H4 (cell line): ENCODE measurements around the gene RBMS2. TPM values are rescaled to one million over a fixed set of nuclear protein-coding genes. Genes with fewer than 3 reads are reported as not detected.
"Not testable (repeated sequence)": the region's sequence is repeated elsewhere in the genome, so short reads cannot be mapped to it uniquely, and the experiment has no call there.

Experiments
- DNase-seq: peaks from one replicate; pipeline ENCODE4 v3.0.0-alpha.2; 2015; ENCODE audit warnings: low spot score
- total RNA-seq: library from RNA; depleted of rRNA; stranded (reverse); fragments of >200 nt; shearing (Covaris generic); gene quantifications from 2 replicates; pipeline ENCODE4 v1.2.3, GENCODE V29; 2014

RBMS2 gene
- total RNA-seq, 1 experiment from 2014 or later, result 11.6 TPM

DNA sequence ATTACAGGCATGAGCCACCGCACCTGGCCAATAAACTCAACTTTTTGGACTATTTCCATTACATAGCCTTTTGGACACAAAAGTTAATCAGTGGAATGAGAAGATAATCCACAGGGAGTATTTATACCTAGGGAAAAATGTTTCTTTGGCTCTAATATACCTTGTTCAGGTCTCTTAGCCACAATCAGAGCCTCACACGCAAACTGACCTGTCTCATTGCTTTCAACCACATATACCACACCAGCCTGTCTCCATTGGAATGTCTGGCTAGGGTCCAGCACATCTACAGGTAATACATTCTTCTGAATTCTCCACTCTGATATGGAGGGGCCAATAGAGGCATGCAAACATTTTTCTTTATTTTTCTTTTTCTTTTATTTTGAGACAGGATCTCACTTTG is 3.8 kb upstream of the RBMS2 start:
- DNase-seq, result no peak

GRCh38 chr12:56518570-56518969 is 3.0 kb upstream of the RBMS2 start:
- DNase-seq, result no peak

GRCh38 chr12:56520048-56520447 is 1.6 kb upstream of the RBMS2 start:
- no peak for DNase-seq

GRCh38 chr12:56520506-56520905 is 1.1 kb upstream of the RBMS2 start:
- DNase-seq, result no peak

DNA sequence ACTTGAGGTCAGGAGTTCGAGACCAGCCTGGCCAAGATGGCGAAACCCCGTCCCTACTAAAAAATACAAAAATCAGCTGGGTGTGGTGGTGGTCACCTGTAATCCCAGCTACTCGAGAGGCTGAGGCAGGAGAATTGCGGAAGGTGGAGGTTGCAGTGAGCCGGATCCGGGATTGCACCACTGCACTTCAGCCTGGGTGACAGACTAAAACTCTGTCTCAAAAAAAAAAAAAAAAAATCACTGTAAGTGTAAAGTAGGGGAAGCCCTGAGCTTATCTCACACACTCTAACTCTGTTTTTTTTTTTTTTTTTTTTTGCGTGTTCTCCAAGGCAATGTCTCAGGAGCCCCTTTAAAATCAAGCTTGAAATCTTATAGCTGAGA is 421 bp upstream of the RBMS2 start:
- no peak for DNase-seq

DNA sequence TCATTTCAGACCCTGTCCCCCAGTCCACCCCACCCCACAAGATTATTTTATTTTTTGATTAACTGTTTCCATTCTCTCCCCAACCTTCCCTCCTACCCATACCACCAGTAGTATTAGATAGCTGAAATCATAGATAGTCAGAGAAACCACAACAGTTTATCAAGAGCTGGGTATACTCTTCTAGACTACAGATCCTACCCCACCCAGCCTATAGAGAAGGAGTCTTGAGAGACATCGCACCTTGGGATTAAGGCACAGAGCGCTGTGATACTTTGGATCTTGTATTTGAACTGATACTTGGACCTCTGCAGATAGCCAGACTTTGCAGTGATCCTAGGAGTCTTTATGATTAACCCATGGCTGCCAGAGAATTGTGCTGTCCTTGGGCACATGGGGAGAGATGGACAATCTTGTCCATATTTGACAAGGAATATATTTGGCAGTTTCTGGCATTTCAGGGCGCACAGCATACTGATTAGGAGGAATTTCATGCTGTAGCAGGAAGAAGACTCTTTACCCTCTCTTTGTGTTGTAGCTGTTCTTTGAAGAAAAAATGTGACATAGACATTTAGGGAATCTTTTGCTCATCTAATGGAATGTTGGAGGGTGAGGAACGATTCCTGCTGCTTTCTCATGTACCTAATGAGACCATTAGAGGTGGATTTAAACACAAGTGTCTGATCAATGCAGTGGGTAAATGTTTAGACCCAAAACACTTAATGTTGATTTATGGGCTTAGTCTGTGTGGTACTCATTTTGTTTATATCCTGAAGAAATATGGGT is 982 bp downstream of the RBMS2 start:
- no peak for DNase-seq

GRCh38 chr12:56528846-56529245 is 7.2 kb downstream of the RBMS2 start:
- DNase-seq, result no peak

DNA sequence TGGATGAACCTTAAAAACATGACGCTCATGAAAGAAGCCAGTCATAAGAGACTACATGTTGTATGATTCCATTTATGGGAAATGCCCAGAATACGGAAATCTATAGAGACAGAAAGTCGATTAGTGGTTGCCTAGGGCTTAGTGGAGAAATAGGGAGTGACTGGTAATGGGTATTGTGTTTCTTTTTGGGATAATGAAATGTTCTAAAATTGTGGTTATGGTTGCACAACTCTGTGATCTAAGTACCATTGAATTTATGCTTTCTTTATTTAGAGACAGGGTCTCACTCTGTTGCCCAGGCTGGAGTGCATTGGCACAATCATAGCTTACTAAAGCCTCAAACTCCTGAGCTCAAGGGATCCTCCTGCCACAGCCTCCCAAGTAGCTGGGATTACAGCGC is 8.0 kb downstream of the RBMS2 start:
- peak; percentile 20 for DNase-seq

GRCh38 chr12:56530390-56531055 is 8.9 kb downstream of the RBMS2 start:
- DNase-seq, result peak; percentile 33

GRCh38 chr12:56537546-56537945 is 15.9 kb downstream of the RBMS2 start:
- DNase-seq, result no peak

- no peak for DNase-seq
Observed at GRCh38 chr12:56541631-56542030, 20.0 kb downstream of the RBMS2 start.

DNA sequence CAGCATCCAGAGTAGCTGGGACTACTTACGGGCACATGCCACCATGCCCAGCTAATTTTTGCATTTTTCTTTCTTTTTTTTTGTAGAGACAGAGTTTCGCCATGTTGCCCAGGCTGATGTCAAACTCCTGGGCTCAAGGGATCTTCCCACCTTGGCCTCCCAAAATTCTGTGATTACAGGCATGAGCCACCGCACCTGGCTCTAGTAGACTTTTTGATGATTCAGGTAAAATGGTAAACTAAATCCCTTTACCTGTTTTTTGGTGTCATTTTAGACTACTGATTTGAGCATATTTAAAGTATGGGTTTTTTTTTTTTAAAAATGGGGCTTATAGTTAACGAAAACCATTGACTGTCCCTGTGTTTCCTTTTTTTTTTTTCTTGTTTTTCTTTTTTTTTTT is 20.5 kb downstream of the RBMS2 start:
- no peak for DNase-seq

- no peak for DNase-seq
Observed at GRCh38 chr12:56545023-56545604, 23.5 kb downstream of the RBMS2 start.

- DNase-seq, result no peak
Observed at GRCh38 chr12:56546680-56547079, 25.1 kb downstream of the RBMS2 start.

GRCh38 chr12:56551070-56551469 is 29.4 kb downstream of the RBMS2 start:
- DNase-seq, result no peak

DNA sequence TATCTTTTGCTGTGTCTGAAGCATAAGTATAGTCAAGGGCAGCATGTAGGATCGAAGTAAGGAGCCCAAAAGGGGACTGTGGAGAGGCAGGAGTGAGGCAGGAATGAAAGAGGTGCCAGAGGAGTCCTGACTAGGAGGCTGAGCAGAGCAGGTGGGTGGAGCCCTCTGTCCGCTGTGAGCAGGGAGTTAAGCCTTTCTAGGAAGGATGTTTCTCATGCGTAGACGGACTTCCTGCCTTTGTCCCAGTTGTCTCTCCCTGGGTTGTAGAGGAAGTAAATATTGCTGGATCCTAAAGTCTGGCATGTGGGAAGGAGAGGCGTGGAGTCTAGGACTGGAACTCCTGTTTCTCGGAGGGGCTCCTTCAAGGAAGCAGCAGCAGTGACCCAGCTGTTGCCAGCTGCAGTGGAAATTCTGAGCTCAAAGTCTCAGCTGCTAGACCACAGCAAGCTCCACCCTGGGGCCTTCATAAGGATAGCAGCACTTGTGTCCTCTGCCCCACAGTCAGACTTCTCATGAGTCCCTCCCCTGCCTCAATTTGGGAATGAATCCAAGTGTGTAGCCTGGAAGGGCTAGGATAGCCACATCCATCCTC is 44.0 kb downstream of the RBMS2 start:
- peak; percentile 37 for DNase-seq

- no peak for DNase-seq
Observed at GRCh38 chr12:56568146-56568545, 46.5 kb downstream of the RBMS2 start.

GRCh38 chr12:56571121-56571520 is 49.5 kb downstream of the RBMS2 start:
- no peak for DNase-seq

DNA sequence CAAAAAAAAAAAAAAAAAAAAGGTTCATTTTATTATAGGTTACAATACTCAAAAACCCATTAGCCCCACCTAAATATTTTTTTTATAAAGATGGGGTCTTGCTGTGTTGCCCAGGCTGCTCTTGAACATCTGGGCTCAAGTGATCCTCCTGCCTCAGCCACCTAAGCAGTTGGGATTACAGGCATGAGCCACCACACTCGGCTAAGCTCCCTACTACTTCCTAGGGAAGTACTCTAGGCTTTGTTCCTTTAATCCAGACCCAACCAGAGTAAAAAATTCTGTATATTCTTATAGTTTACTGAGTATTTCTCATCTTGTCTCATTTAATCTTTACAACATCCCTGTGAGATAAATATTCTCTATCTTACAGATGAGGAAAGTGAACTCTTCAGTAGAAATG is 50.7 kb downstream of the RBMS2 start:
- no peak for DNase-seq

- no peak for DNase-seq
Observed at GRCh38 chr12:56574210-56574609, 52.6 kb downstream of the RBMS2 start.

- DNase-seq, result not testable (repeated sequence)
Observed at GRCh38 chr12:56577248-56577647, 55.6 kb downstream of the RBMS2 start.

- no peak for DNase-seq
Observed at GRCh38 chr12:56578983-56579546, 57.4 kb downstream of the RBMS2 start.
